Right atrium auricular region (tissue), 2 donors: ENCODE data around the gene ZNF506. TPM values are rescaled to one million over a fixed set of nuclear protein-coding genes. Genes with fewer than 3 reads are reported as not detected.

ENCODE experiments used
- DNase-seq: peaks from one replicate; pipeline ENCODE4 v3.0.0-alpha.2; 2019; ENCODE audit warnings: low spot score
- H3K27ac ChIP-seq, 2 donors: fragments of 200-600 bp; sonication (generic); 1 replicate in 1 of 2; 2 replicates in 1 of 2; pipeline ENCODE4 v1.5.1; 2016 to 2019
- H3K27me3 ChIP-seq, 2 donors: fragments of 200-600 bp; sonication (generic); one replicate each; pipeline versions ENCODE4 v1.5.1 to v1.6.0; 2017 to 2019
- H3K36me3 ChIP-seq: fragments of 200-600 bp; sonication (generic); one replicate; pipeline ENCODE4 v1.5.1; 2016
- H3K4me1 ChIP-seq, 2 donors: fragments of 200-600 bp; sonication (generic); one replicate each; pipeline versions ENCODE4 v1.5.1 to v1.6.0; 2017 to 2019
- H3K4me3 ChIP-seq, 2 donors: fragments of 200-600 bp; sonication (generic); 1 replicate in 1 of 2; 2 replicates in 1 of 2; pipeline ENCODE4 v1.5.1; 2017 to 2019; ENCODE audit warnings: mild to moderate bottlenecking in 1 of 2, moderate library complexity in 1 of 2
- H3K9me3 ChIP-seq, 2 donors: fragments of 200-600 bp; sonication (generic); one replicate each; pipeline ENCODE4 v1.5.1; 2019
- CTCF ChIP-seq, 2 donors: fragments of 200-600 bp; sonication (generic); IDR thresholded peaks; one replicate each; pipeline ENCODE4 v1.5.1; 2019; ENCODE audit warnings: antibody characterized with exemption in 2 of 2
- total RNA-seq, 2 donors: library from RNA; depleted of rRNA; stranded (reverse); fragments of >200 nt; gene quantifications; one replicate each; pipeline ENCODE4 v1.1.0, GENCODE V29; 2016

ZNF506 gene
- total RNA-seq, 2 donors from 2014 or later, result 14.2 to 18.2 TPM

- DNase-seq, result no peak
- TF ChIP-seq CTCF (IDR thresholded peaks at IDR 0.05), result no peak
- Histone ChIP-seq H3K27ac (no peak overlapping the region), H3K4me1 (no peaks in the 10 kb centered on the region), H3K4me3 (no peak overlapping the region), H3K27me3 (no peaks in the 10 kb centered on the region), H3K36me3 (no peaks in the 10 kb centered on the region), H3K9me3 (no peaks in the 10 kb centered on the region)
Observed at GRCh38 chr19:19750842-19751790, 70.4 kb downstream of the ZNF506 start.

- TF ChIP-seq CTCF (IDR thresholded peaks at IDR 0.05), result no peak
- no peaks in the 10 kb centered on the region for H3K4me1 ChIP-seq
- no peak overlapping the region for H3K4me3 ChIP-seq
- H3K27me3 ChIP-seq, result no peaks in the 10 kb centered on the region
- H3K36me3 ChIP-seq, result no peaks in the 10 kb centered on the region
- H3K9me3 ChIP-seq, result no peaks in the 10 kb centered on the region
- peak; percentile 46 for DNase-seq
- H3K27ac ChIP-seq, result no peak overlapping the region
Observed at GRCh38 chr19:19749908-19750841, 71.4 kb downstream of the ZNF506 start.

- Histone ChIP-seq H3K36me3 (no peaks in the 10 kb centered on the region), H3K4me1 (no peaks in the 10 kb centered on the region), H3K27me3 (no peaks in the 10 kb centered on the region), H3K9me3 (no peaks in the 10 kb centered on the region), H3K27ac (no peak overlapping the region), H3K4me3 (no peak overlapping the region)
- TF ChIP-seq CTCF (IDR thresholded peaks at IDR 0.05), result no peak
- DNase-seq, result peak; percentile 46
Observed at GRCh38 chr19:19749117-19749907, 72.2 kb downstream of the ZNF506 start.

- no peak overlapping the region for H3K4me3 ChIP-seq
- no peak for TF ChIP-seq CTCF (IDR thresholded peaks at IDR 0.05)
- H3K36me3 ChIP-seq, result no peaks in the 10 kb centered on the region
- H3K9me3 ChIP-seq, result no peaks in the 10 kb centered on the region
- DNase-seq, result peak; percentile 36
- H3K4me1 ChIP-seq, result no peaks in the 10 kb centered on the region
- H3K27ac ChIP-seq, result no peak overlapping the region
- H3K27me3 ChIP-seq, result no peaks in the 10 kb centered on the region
Observed at GRCh38 chr19:19748249-19748938, 73.2 kb downstream of the ZNF506 start.
